Measurements from ENCODE around the gene UBE2M. TPM values are rescaled to one million over a fixed set of nuclear protein-coding genes. Genes with fewer than 3 reads are reported as not detected.

UBE2M gene
- polyA plus RNA-seq, 1 donor (not counting 4 experiments of a cell fraction or from before 2014, with no cell fraction given), result 82.6 TPM

DNA sequence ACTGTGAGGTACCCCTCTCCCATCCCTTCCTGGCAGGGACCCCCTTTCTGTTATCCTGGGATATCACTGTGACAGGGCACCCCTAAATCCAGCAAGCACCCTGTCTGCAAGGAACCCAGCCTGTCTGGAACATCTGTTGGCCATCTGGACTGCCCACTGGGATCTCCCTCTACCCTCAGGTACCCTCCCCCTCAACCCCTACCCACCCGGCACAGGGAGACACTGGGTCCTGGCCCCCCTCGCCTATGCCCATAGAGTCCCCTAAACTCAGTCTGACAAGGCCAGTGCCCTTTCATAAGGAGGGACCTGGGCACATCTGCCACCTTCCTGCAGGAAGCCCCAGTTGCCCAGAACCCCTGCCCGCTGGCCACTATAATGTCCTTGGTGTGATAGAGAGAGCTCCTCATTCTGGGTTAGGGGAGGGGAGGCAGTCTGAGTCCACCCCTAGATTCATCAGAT, 43.8 kb downstream of the UBE2M start:
- Histone ChIP-seq H2AFZ (ENCODE audit: control insufficient read depth, low read length) (no peak overlapping the region), H3K27ac (ENCODE audit: control insufficient read depth, insufficient read depth, low read length) (peak overlapping the region; percentile 40), H3K79me2 (ENCODE audit: control insufficient read depth, insufficient read depth, low read length) (peaks cover 47% of the 10 kb centered on the region), H3K4me3 (ENCODE audit: control insufficient read depth in 2 of 3, extremely low read depth in 1 of 3, insufficient read depth in 2 of 3, low read depth in 1 of 3, low read length in 3 of 3) (peak overlapping the region; percentile 45 to 78 (median 68)), H3K4me2 (ENCODE audit: control insufficient read depth, extremely low read depth, insufficient read depth, low read depth, low read length) (peak overlapping the region; percentile 91), H3K9ac (ENCODE audit: control insufficient read depth, extremely low read depth, insufficient read depth, low read length) (peak overlapping the region; percentile 74), H3K36me3 (ENCODE audit: control insufficient read depth in 2 of 2, extremely low read depth in 1 of 2, insufficient read depth in 2 of 2, low read length in 2 of 2) (peaks cover 5 to 12% of the 10 kb centered on the region in 2 experiments), H3K9me3 (ENCODE audit: control insufficient read depth, low read depth, low read length) (no peaks in the 10 kb centered on the region), H4K20me1 (ENCODE audit: control insufficient read depth, extremely low read depth, insufficient read depth, low read length) (no peaks in the 10 kb centered on the region), H3K27me3 (ENCODE audit: control insufficient read depth, extremely low read depth, insufficient read depth, low read length) (no peaks in the 10 kb centered on the region), H3K4me1 (ENCODE audit: control insufficient read depth, extremely low read depth, insufficient read depth, low read length) (peaks cover 16% of the 10 kb centered on the region), H3K9me1 (ENCODE audit: control insufficient read depth, extremely low read depth, insufficient read depth, low read length) (no peaks in the 10 kb centered on the region)
- dilution Hi-C loops (cut with MboI; ENCODE audit: extremely low pct_ligation_motif_present, low sequenced_read_pairs), result no loop called here
- FAIRE-seq (no peak), DNase-seq (ENCODE audit: low read depth, low spot score) (no peak)
- TF ChIP-seq, protein P1, sequence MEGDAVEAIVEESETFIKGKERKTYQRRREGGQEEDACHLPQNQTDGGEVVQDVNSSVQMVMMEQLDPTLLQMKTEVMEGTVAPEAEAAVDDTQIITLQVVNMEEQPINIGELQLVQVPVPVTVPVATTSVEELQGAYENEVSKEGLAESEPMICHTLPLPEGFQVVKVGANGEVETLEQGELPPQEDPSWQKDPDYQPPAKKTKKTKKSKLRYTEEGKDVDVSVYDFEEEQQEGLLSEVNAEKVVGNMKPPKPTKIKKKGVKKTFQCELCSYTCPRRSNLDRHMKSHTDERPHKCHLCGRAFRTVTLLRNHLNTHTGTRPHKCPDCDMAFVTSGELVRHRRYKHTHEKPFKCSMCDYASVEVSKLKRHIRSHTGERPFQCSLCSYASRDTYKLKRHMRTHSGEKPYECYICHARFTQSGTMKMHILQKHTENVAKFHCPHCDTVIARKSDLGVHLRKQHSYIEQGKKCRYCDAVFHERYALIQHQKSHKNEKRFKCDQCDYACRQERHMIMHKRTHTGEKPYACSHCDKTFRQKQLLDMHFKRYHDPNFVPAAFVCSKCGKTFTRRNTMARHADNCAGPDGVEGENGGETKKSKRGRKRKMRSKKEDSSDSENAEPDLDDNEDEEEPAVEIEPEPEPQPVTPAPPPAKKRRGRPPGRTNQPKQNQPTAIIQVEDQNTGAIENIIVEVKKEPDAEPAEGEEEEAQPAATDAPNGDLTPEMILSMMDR (optimal IDR thresholded peaks at IDR 0.05 in 1 of 3, IDR thresholded peaks at IDR 0.05 in 1 of 3, conservative IDR thresholded peaks at IDR 0.05 in 1 of 3; ENCODE audit: extremely low read depth in 1 of 3, insufficient read depth in 2 of 3, low read length in 3 of 3), result no peak
- TF ChIP-seq EZH2 (IDR thresholded peaks at IDR 0.05; ENCODE audit: low read length), result no peak

GRCh38 chr19:58513694-58514563, 44.5 kb downstream of the UBE2M start:
- H3K79me2 ChIP-seq (ENCODE audit: control insufficient read depth, insufficient read depth, low read length), result peaks cover 44% of the 10 kb centered on the region
- H3K27me3 ChIP-seq (ENCODE audit: control insufficient read depth, extremely low read depth, insufficient read depth, low read length), result no peaks in the 10 kb centered on the region
- H3K36me3 ChIP-seq (ENCODE audit: control insufficient read depth in 2 of 2, extremely low read depth in 1 of 2, insufficient read depth in 2 of 2, low read length in 2 of 2), result peaks cover 5 to 12% of the 10 kb centered on the region in 2 experiments
- H3K4me3 ChIP-seq (ENCODE audit: control insufficient read depth in 2 of 3, extremely low read depth in 1 of 3, insufficient read depth in 2 of 3, low read depth in 1 of 3, low read length in 3 of 3), result peak overlapping the region; percentile 45 to 78 (median 68)
- dilution Hi-C loops (cut with MboI; ENCODE audit: extremely low pct_ligation_motif_present, low sequenced_read_pairs), result no loop called here
- no peaks in the 10 kb centered on the region for H4K20me1 ChIP-seq (ENCODE audit: control insufficient read depth, extremely low read depth, insufficient read depth, low read length)
- peak overlapping the region; percentile 91 for H3K4me2 ChIP-seq (ENCODE audit: control insufficient read depth, extremely low read depth, insufficient read depth, low read depth, low read length)
- DNase-seq (ENCODE audit: low read depth, low spot score) (peak; percentile 82), FAIRE-seq (peak; percentile 53)
- no peaks in the 10 kb centered on the region for H3K9me1 ChIP-seq (ENCODE audit: control insufficient read depth, extremely low read depth, insufficient read depth, low read length)
- TF ChIP-seq, protein P1 (optimal IDR thresholded peaks at IDR 0.05 in 1 of 3, IDR thresholded peaks at IDR 0.05 in 1 of 3, conservative IDR thresholded peaks at IDR 0.05 in 1 of 3; ENCODE audit: extremely low read depth in 1 of 3, insufficient read depth in 2 of 3, low read length in 3 of 3), result peak; percentile 79 to 97 (median 89)
- no peak for TF ChIP-seq EZH2 (IDR thresholded peaks at IDR 0.05; ENCODE audit: low read length)
- H3K9ac ChIP-seq (ENCODE audit: control insufficient read depth, extremely low read depth, insufficient read depth, low read length), result peak overlapping the region; percentile 74
- no peaks in the 10 kb centered on the region for H3K9me3 ChIP-seq (ENCODE audit: control insufficient read depth, low read depth, low read length)
- H3K27ac ChIP-seq (ENCODE audit: control insufficient read depth, insufficient read depth, low read length), result peak overlapping the region; percentile 43
- peak overlapping the region; percentile 82 for H2AFZ ChIP-seq (ENCODE audit: control insufficient read depth, low read length)
- peaks cover 16% of the 10 kb centered on the region for H3K4me1 ChIP-seq (ENCODE audit: control insufficient read depth, extremely low read depth, insufficient read depth, low read length)

Measured in keratinocyte (primary cell).